GM23338 (cell line): ENCODE measurements around the gene SLC39A13. TPM values are rescaled to one million over a fixed set of nuclear protein-coding genes. Genes with fewer than 3 reads are reported as not detected.

Experiments used
- ATAC-seq: fragments of 200-7000 bp; cut with Tn5 transposase; 3 replicates; pipeline ENCODE4 v1.9.1; 2020
- DNase-seq: peaks from one replicate; pipeline ENCODE4 v3.0.0-alpha.2; 2015; ENCODE audit warnings: low spot score
- H2AFZ ChIP-seq: fragments of 200-600 bp; sonication (generic); 2 replicates; pipeline ENCODE4 v1.8.0; 2016; ENCODE audit warnings: antibody characterized with exemption, mild to moderate bottlenecking, moderate library complexity
- H3F3A ChIP-seq: fragments of 200-600 bp; sonication (generic); replicated peaks from 2 replicates; pipeline ENCODE4 v1.8.0; 2017; ENCODE audit warnings: antibody characterized with exemption, mixed run types, low read depth
- H3K27ac ChIP-seq: fragments of 200-600 bp; sonication (generic); 2 replicates; pipeline ENCODE4 v1.6.1; 2016; ENCODE audit warnings: low read depth
- H3K27me3 ChIP-seq: fragments of 200-600 bp; sonication (generic); 2 replicates; pipeline ENCODE4 v1.8.0; 2016; ENCODE audit warnings: mild to moderate bottlenecking, mixed run types, moderate library complexity; ENCODE audit not compliant: insufficient read depth
- H3K36me3 ChIP-seq: fragments of 200-600 bp; sonication (generic); 2 replicates; pipeline ENCODE4 v1.8.0; 2016; ENCODE audit warnings: mild to moderate bottlenecking; ENCODE audit not compliant: insufficient read depth
- H3K4me1 ChIP-seq: fragments of 200-600 bp; sonication (generic); 2 replicates; pipeline ENCODE4 v1.8.0; 2016; ENCODE audit warnings: mild to moderate bottlenecking, moderate library complexity; ENCODE audit not compliant: insufficient read depth
- H3K4me2 ChIP-seq: fragments of 200-600 bp; sonication (generic); 2 replicates; pipeline ENCODE4 v1.7.1; 2017; ENCODE audit warnings: mixed run types
- H3K4me3 ChIP-seq: fragments of 200-600 bp; sonication (generic); 2 replicates; pipeline ENCODE4 v1.6.1; 2016; ENCODE audit warnings: mixed run types
- H3K79me2 ChIP-seq: fragments of 200-600 bp; sonication (generic); replicated peaks from 2 replicates; pipeline ENCODE4 v1.8.0; 2017; ENCODE audit warnings: mild to moderate bottlenecking; ENCODE audit not compliant: insufficient read depth
- H3K9me2 ChIP-seq: fragments of 200-600 bp; sonication (generic); 2 replicates; pipeline ENCODE4 v1.8.0; 2017; ENCODE audit not compliant: insufficient read depth
- H4K20me1 ChIP-seq: fragments of 200-600 bp; sonication (generic); replicated peaks from 2 replicates; pipeline ENCODE4 v1.8.0; 2017; ENCODE audit warnings: mild to moderate bottlenecking; ENCODE audit not compliant: insufficient read depth
- H3K27ac Mint-ChIP-seq: 2 replicates; pipeline ENCODE4 v1.8.0; 2020; ENCODE audit warnings: inconsistent platforms, mild to moderate bottlenecking, moderate library complexity, mixed read lengths
- H3K27me3 Mint-ChIP-seq: 3 replicates; pipeline ENCODE4 v1.8.0; 2022; ENCODE audit warnings: low read depth, mild to moderate bottlenecking, moderate library complexity, mixed read lengths, inconsistent platforms; ENCODE audit not compliant: insufficient read depth, poor library complexity
- H3K36me3 Mint-ChIP-seq: 3 replicates; pipeline ENCODE4 v1.8.0; 2021; ENCODE audit warnings: low read depth, mild to moderate bottlenecking, inconsistent platforms, moderate library complexity, mixed read lengths
- H3K4me1 Mint-ChIP-seq: 3 replicates; pipeline ENCODE4 v1.8.0; 2020; ENCODE audit warnings: mild to moderate bottlenecking, inconsistent platforms, mixed read lengths
- H3K4me3 Mint-ChIP-seq: 3 replicates; pipeline ENCODE4 v1.8.0; 2021; ENCODE audit warnings: moderate library complexity, mild to moderate bottlenecking, inconsistent platforms, mixed read lengths
- H3K9me3 Mint-ChIP-seq: 3 replicates; pipeline ENCODE4 v1.8.0; 2020; ENCODE audit warnings: moderate library complexity, mild to moderate bottlenecking, inconsistent platforms, mixed read lengths
- CREB1 ChIP-seq: fragments of 250-450 bp; sonication (Bioruptor Pico); IDR thresholded peaks from 2 replicates; pipeline ENCODE4 v1.5.0; 2020; ENCODE audit warnings: low read depth, mild to moderate bottlenecking, moderate library complexity
- CTCF ChIP-seq, 2 experiments: fragments of 200-600 bp in 1 of 2; sonication (generic) in 1 of 2; conservative IDR thresholded peaks; 2 replicates each; pipeline versions ENCODE4 v1.5.1 to v1.6.1; 2016 to 2017; ENCODE audit warnings: antibody characterized with exemption in 2 of 2, low read depth in 2 of 2, mild to moderate bottlenecking in 2 of 2, moderate library complexity in 1 of 2
- ETS1 ChIP-seq: IDR thresholded peaks from 2 replicates; pipeline ENCODE4 v1.6.1; 2016; ENCODE audit warnings: antibody characterized with exemption
- EZH2 ChIP-seq: fragments of 200-600 bp; sonication (generic); IDR thresholded peaks from one replicate; pipeline ENCODE4 v1.8.0; 2017; ENCODE audit warnings: antibody characterized with exemption, mild to moderate bottlenecking, low read depth; ENCODE audit not compliant: unreplicated experiment
- NANOG ChIP-seq: IDR thresholded peaks from 2 replicates; pipeline ENCODE4 v1.6.1; 2016; ENCODE audit warnings: antibody characterized with exemption, borderline replicate concordance
- REST ChIP-seq: IDR thresholded peaks from one replicate; pipeline ENCODE4 v1.6.1; 2018; ENCODE audit warnings: antibody characterized with exemption; ENCODE audit not compliant: unreplicated experiment
- STAT1 ChIP-seq: IDR thresholded peaks from one replicate; pipeline ENCODE4 v1.6.1; 2016; ENCODE audit warnings: antibody characterized with exemption; ENCODE audit not compliant: unreplicated experiment
- ZNF331 ChIP-seq: fragments of 250-450 bp; sonication (Bioruptor Pico); IDR thresholded peaks from 2 replicates; pipeline ENCODE4 v1.5.0; 2020; ENCODE audit warnings: low read depth, mild to moderate bottlenecking, moderate library complexity
- polyA plus RNA-seq: library from polyadenylated mRNA; unstranded; fragments of >200 nt; fragmentation: Nextera tagmentation; extraction: Ambion mirVana; gene quantifications from 2 replicates; pipeline ENCODE4 v1.2.1, GENCODE V29; 2016
- total RNA-seq: library from RNA; depleted of rRNA; stranded (reverse); fragments of >200 nt; shearing (Covaris generic); gene quantifications from 2 replicates; pipeline ENCODE4 v1.2.3, GENCODE V29; 2014

Gene SLC39A13
- total and polyA plus RNA-seq, 2 experiments from 2014 or later, result 15.8 to 32.7 TPM

- no peak for TF ChIP-seq ETS1
- TF ChIP-seq REST, result no peak
- TF ChIP-seq CREB1 (CRISPR knock-in tag), result no peak
- TF ChIP-seq ZNF331 (CRISPR knock-in tag), result no peak
These were observed 33.7 kb upstream of the SLC39A13 start (continued) for GRCh38 chr11:47374720-47375019.

GRCh38 chr11:47375020-47375419 lies 33.4 kb upstream of the SLC39A13 start:
- Histone ChIP-seq H3K36me3 (no peaks in the 10 kb centered on the region), H3K4me2 (no peak overlapping the region), H3K79me2 (no peaks in the 10 kb centered on the region), H3K4me1 (no peaks in the 10 kb centered on the region; the same call in 1 of the 2 replicates), H4K20me1 (no peaks in the 10 kb centered on the region), H3K4me3 (no peak overlapping the region), H3F3A (no peaks in the 10 kb centered on the region), H3K9me2 (0 out of 2 replicates have a peak, but pooled peaks cover 2% of the 10 kb centered on the region), H3K27ac (no peak overlapping the region), H3K27me3 (no peaks in the 10 kb centered on the region), H2AFZ (no peak overlapping the region)
- no peak overlapping the region for H3K4me3 Mint-ChIP-seq
- no peak for TF ChIP-seq STAT1
- TF ChIP-seq NANOG, result no peak
- TF ChIP-seq EZH2, result no peak
- no peak overlapping the region for H3K27ac Mint-ChIP-seq
- peaks cover 3% of the 10 kb centered on the region; the same call in 2 of the 3 replicates for H3K4me1 Mint-ChIP-seq
- ATAC-seq (no peak), DNase-seq (no peak)
- peaks cover 2% of the 10 kb centered on the region for H3K27me3 Mint-ChIP-seq
- no peaks in the 10 kb centered on the region for H3K36me3 Mint-ChIP-seq
- no peaks in the 10 kb centered on the region; the same call in 2 of the 3 replicates for H3K9me3 Mint-ChIP-seq

GRCh38 chr11:47375546-47376085 lies 32.8 kb upstream of the SLC39A13 start:
- Histone ChIP-seq H3K4me3 (no peak overlapping the region), H3K4me2 (no peak overlapping the region), H3K36me3 (no peaks in the 10 kb centered on the region), H3K4me1 (no peaks in the 10 kb centered on the region; the same call in 1 of the 2 replicates), H3K27ac (no peak overlapping the region), H4K20me1 (no peaks in the 10 kb centered on the region), H3K79me2 (no peaks in the 10 kb centered on the region), H3K27me3 (no peaks in the 10 kb centered on the region), H3F3A (no peaks in the 10 kb centered on the region), H2AFZ (no peak overlapping the region), H3K9me2 (0 out of 2 replicates have a peak, but pooled peaks cover 2% of the 10 kb centered on the region)
- no peaks in the 10 kb centered on the region for H3K36me3 Mint-ChIP-seq
- peaks cover 2% of the 10 kb centered on the region for H3K27me3 Mint-ChIP-seq
- H3K4me3 Mint-ChIP-seq, result no peak overlapping the region
- TF ChIP-seq CTCF (conservative IDR thresholded peaks at IDR 0.05; ENCODE audit: low read depth in 2 of 2) (no peak), REST (no peak)
- H3K9me3 Mint-ChIP-seq, result no peaks in the 10 kb centered on the region; the same call in 2 of the 3 replicates
- no peak overlapping the region; the same call in 1 of the 2 replicates for H3K27ac Mint-ChIP-seq
- H3K4me1 Mint-ChIP-seq, result peaks cover 3% of the 10 kb centered on the region; the same call in 2 of the 3 replicates
- DNase-seq, result no peak
- no peak for ATAC-seq
